Heart right ventricle (tissue), 16 donors: ENCODE data around the gene AGPAT2. TPM values are rescaled to one million over a fixed set of nuclear protein-coding genes. Genes with fewer than 3 reads are reported as not detected.

Experiments
- ATAC-seq, 8 donors: fragments of 200-7000 bp; cut with Tn5 transposase; one replicate each; pipeline ENCODE4 v1.9.1; 2020; ENCODE audit warnings: mild to moderate bottlenecking in 8 of 8, moderate library complexity in 8 of 8, moderate number of reproducible peaks in 1 of 8
- DNase-seq, 2 donors: peaks; one replicate each; pipeline ENCODE4 v3.0.0-alpha.2; 2020
- H3K27ac ChIP-seq, 10 donors: fragments of 200-600 bp; sonication (generic) in 2 of 10; one replicate each; pipeline versions ENCODE4 v1.5.0 to v1.8.0; 2020 to 2022; ENCODE audit warnings: mild to moderate bottlenecking in 3 of 10
- H3K27me3 ChIP-seq, 7 donors: fragments of 200-600 bp; one replicate each; pipeline ENCODE4 v1.8.0; 2021 to 2022; ENCODE audit warnings: mild to moderate bottlenecking in 2 of 7
- H3K36me3 ChIP-seq, 9 donors: fragments of 200-600 bp; sonication (generic) in 1 of 9; one replicate each; pipeline versions ENCODE4 v1.5.0 to v1.8.0; 2020 to 2022; ENCODE audit warnings: mild to moderate bottlenecking in 2 of 9
- H3K4me1 ChIP-seq, 9 donors: fragments of 200-600 bp; sonication (generic) in 1 of 9; one replicate each; pipeline versions ENCODE4 v1.5.0 to v1.8.0; 2020 to 2022; ENCODE audit warnings: mild to moderate bottlenecking in 4 of 9
- H3K4me3 ChIP-seq, 10 donors: fragments of 200-600 bp; sonication (generic) in 2 of 10; one replicate each; pipeline versions ENCODE4 v1.5.0 to v1.8.0; 2020 to 2022; ENCODE audit warnings: mild to moderate bottlenecking in 7 of 10, moderate library complexity in 2 of 10
- H3K9me3 ChIP-seq, 11 donors: fragments of 200-600 bp in 10 of 11; sonication (generic) in 2 of 11; one replicate each; pipeline versions ENCODE4 v1.5.0 to v1.8.0; 2013 to 2022; ENCODE audit warnings: mild to moderate bottlenecking in 2 of 11, control low read depth in 1 of 11, moderate library complexity in 1 of 11
- WGBS, 2 donors: extraction: QIAGEN DNeasy Blood & Tissue Kit; methylation state at CpG; one replicate each; pipeline ENCODE4 v1.1.7; 2013; ENCODE audit warnings: inconsistent platforms in 1 of 2; 5-methylcytosine and 5-hydroxymethylcytosine counted together
- intact Hi-C, 10 donors: fragments of 100-400 bp; cut with DNase I; formaldehyde crosslinking; loops; one replicate each; pipeline versions ENCODE4 v1.11.1 to v1.14.2; 2022
- polyA plus RNA-seq, 2 donors: library from polyadenylated mRNA; stranded (reverse); fragments of 200-250 nt; gene quantifications; one replicate each; pipeline ENCODE4 v1.2.3, GENCODE V29; 2013
- total RNA-seq, 10 donors: library from RNA; stranded (reverse); fragmentation: NEBNext Ultra II Directional in 3 of 10; extraction: Animal tissue kit (Norgen Biotek cat#: 25700) in 3 of 10; gene quantifications; one replicate each; pipeline versions ENCODE4 v1.2.1 to v1.2.4, GENCODE V29; 2021 to 2023
- TF ChIP-seq, protein P1 (sequence below), 9 donors: fragments of 200-600 bp; sonication (generic) in 2 of 9; IDR thresholded peaks; one replicate each; pipeline versions ENCODE4 v1.5.0 to v1.8.0; 2021 to 2022; ENCODE audit warnings: antibody characterized with exemption in 9 of 9, mild to moderate bottlenecking in 5 of 9, moderate library complexity in 1 of 9
- donor health status: Arrhythmogenic right ventricular cardiomyopathy.
- donor health status: ischemic (EF 13 %, LVEDD 7.1; RV severe dilation, severe dysfunction).
- donor health status: healthy with polysubstance abuse.
- donor health status: DM: no; HTN: yes; CAD: no.
- donor health status: DM: no; HTN: no; CAD: no.
- donor health status: ischemic (EF 25% LVEDD 6.9; RV normal size, moderate dysfunction).
- donor health status: ischemic (EF 25% LVEDD 5.7; RV mildly dilated, moderate dysfunction).
- donor health status: healthy.
- donor health status: DM: yes; HTN: yes; CAD: no.
- donor health status: Ischemic cardiomyopathy.
- donor health status: ischemic (EF 35%, LVEDD 5.7; RV mildly dilated, moderate dysfunction).
- donor health status: nonischemic (EF 11% LVEDD 7.7; RV severe dilation, severe dysfunction).
- donor health status: DM: yes; HTN: yes; CAD: no.
- donor health status: PGD.
- donor health status: ischemic (EF 29% LVEDD 5.4; RV normal size, mild dysfunction).
- donor health status: nonischemic (EF 23%, LVEDD 6.1; RV moderate dilation, normal function).

The AGPAT2 gene
- total and polyA plus RNA-seq, 12 donors = 48.1 to 195 (median 61.5) TPM

- Histone ChIP-seq H3K4me1 (peaks cover 15 to 55% (median 44%) of the 10 kb centered on the region in 9 donors), H3K9me3 (no peaks in the 10 kb centered on the region), H3K4me3 (no peak overlapping the region), H3K36me3 (no peaks in the 10 kb centered on the region), H3K27me3 (peaks cover 0 to 18% (median 0%) of the 10 kb centered on the region in 7 donors), H3K27ac (peak overlapping the region in 9 of 10 donors; percentile 20 to 76 (median 66))
- DNase-seq = peak in 1 of 2 donors; percentile 63
- TF ChIP-seq, protein P1, sequence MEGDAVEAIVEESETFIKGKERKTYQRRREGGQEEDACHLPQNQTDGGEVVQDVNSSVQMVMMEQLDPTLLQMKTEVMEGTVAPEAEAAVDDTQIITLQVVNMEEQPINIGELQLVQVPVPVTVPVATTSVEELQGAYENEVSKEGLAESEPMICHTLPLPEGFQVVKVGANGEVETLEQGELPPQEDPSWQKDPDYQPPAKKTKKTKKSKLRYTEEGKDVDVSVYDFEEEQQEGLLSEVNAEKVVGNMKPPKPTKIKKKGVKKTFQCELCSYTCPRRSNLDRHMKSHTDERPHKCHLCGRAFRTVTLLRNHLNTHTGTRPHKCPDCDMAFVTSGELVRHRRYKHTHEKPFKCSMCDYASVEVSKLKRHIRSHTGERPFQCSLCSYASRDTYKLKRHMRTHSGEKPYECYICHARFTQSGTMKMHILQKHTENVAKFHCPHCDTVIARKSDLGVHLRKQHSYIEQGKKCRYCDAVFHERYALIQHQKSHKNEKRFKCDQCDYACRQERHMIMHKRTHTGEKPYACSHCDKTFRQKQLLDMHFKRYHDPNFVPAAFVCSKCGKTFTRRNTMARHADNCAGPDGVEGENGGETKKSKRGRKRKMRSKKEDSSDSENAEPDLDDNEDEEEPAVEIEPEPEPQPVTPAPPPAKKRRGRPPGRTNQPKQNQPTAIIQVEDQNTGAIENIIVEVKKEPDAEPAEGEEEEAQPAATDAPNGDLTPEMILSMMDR (IDR thresholded peaks at IDR 0.05) = no peak
- intact Hi-C loops = loop anchor here in 3 of 10 donors (5.0 to 10.0 kb wide), 3 partner anchors 61 to 84 kb away; partner anchors contain the start of gene NOTCH1 (in 1 of the 3)
- 64 to 67% methylated on average over 24 to 30 of the region's 30 CpGs for WGBS, 2 donors
- peak in 5 of 8 donors; percentile 2 to 15 (median 9) for ATAC-seq
These were observed 61.1 kb downstream of the AGPAT2 start for GRCh38 chr9:136626066-136626725.

GRCh38 chr9:136625101-136626065 lies 61.9 kb downstream of the AGPAT2 start:
- Histone ChIP-seq H3K9me3 (no peaks in the 10 kb centered on the region), H3K4me1 (peaks cover 15 to 52% (median 46%) of the 10 kb centered on the region in 9 donors), H3K27me3 (peaks cover 0 to 18% (median 0%) of the 10 kb centered on the region in 7 donors), H3K36me3 (no peaks in the 10 kb centered on the region), H3K4me3 (no peak overlapping the region), H3K27ac (peak overlapping the region in 9 of 10 donors; percentile 20 to 76 (median 66))
- ATAC-seq = peak; percentile 76 to 91 (median 86)
- TF ChIP-seq, protein P1 (IDR thresholded peaks at IDR 0.05) = peak in 8 of 9 donors; percentile 26 to 83 (median 66)
- peak; percentile 92 to 93 for DNase-seq
- intact Hi-C loops = loop anchor here in 7 of 10 donors (1.0 to 10.0 kb wide), 6 partner anchors 61 to 137 kb away; partner anchors contain the start of gene NOTCH1 (in 1 of the 7)
- 17 to 19% methylated on average over 19 of the region's 19 CpGs for WGBS, 2 donors

GRCh38 chr9:136624184-136624951 lies 62.9 kb downstream of the AGPAT2 start:
- TF ChIP-seq, protein P1 (IDR thresholded peaks at IDR 0.05) = no peak
- peak in 2 of 8 donors; percentile 18 to 34 for ATAC-seq
- peaks cover 0 to 18% (median 0%) of the 10 kb centered on the region in 7 donors for H3K27me3 ChIP-seq
- H3K27ac ChIP-seq = peak overlapping the region in 9 of 10 donors; percentile 20 to 76 (median 66)
- H3K4me3 ChIP-seq = no peak overlapping the region
- no peaks in the 10 kb centered on the region for H3K36me3 ChIP-seq
- intact Hi-C loops = loop anchor here in 5 of 10 donors (2.0 to 10.0 kb wide), 3 partner anchors 60 to 136 kb away; partner anchors contain the start of gene NOTCH1 (in 1 of the 5)
- peaks cover 15 to 58% (median 40%) of the 10 kb centered on the region in 9 donors for H3K4me1 ChIP-seq
- no peaks in the 10 kb centered on the region for H3K9me3 ChIP-seq
- DNase-seq = peak in 1 of 2 donors; percentile 23
- WGBS, 2 donors = 77 to 78% methylated on average over 16 of the region's 16 CpGs
